NK-92 (cell line): ENCODE data around the gene MACROD2.
"Not testable (repeated sequence)": the region's sequence is repeated elsewhere in the genome, so short reads cannot be mapped to it uniquely, and the experiment has no call there.

Source experiments
- DNase-seq: peaks from one replicate; lab custom pipeline; 2025; ENCODE audit not compliant: unreplicated experiment; lab: John Stamatoyannopoulos, UW

Gene MACROD2

DNA sequence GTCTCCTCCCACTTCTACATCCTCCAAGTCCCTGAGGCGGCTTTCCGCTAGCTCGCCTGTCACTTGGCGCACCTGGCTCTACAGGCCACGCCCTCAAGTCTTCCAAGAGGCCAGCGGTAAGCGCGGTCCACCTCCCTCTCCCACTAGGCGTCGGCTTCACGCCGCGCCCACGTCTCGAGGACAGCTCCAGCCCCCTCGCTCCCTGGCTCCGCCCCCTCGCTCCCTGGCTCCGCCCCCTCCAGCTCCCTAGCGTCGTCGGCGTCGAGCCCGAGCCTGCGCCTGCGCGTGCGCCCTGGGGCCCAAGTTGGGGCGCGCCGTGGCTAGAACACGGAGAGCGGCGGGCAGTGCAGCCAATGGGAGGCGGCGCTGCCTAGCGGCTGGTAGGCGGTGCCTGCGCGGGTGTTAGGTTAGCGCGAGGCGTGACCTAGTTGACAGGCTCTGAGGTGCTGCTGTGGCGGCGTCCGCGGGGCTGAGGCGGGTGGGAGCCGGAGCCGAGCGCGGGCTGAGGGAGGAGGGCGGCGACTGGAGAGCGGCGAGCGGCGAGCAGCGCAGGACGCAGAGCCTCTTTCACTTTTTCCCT, at the start of gene MACROD2:
TSS of gene MACROD2 (plus strand) at position 431 of the 580 bp plus-strand sequence.
- no peak for DNase-seq

- DNase-seq: no peak
These were observed 47.6 kb upstream of the MACROD2 start for GRCh38 chr20:13947719-13948118.

DNA sequence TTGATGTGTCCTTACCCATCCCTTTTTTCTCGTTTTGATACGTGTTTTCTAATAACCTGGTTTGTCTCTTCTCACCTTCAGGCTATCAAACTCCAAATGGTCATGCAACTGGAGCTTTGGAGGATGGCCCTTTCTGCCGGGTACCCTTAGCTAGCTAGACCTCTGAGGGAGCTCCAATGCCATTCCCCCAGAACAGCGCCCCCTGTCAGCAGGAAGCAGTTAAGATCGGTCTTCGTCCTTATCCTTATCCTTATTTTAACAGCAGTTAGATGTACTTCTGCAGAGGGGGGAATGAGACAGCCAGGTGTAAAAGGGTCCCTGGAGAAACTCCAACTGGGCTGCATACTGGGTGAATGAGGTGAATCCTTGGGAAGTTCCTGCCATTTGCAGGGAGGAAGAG, 42.1 kb upstream of the MACROD2 start:
- DNase-seq: no peak

DNA sequence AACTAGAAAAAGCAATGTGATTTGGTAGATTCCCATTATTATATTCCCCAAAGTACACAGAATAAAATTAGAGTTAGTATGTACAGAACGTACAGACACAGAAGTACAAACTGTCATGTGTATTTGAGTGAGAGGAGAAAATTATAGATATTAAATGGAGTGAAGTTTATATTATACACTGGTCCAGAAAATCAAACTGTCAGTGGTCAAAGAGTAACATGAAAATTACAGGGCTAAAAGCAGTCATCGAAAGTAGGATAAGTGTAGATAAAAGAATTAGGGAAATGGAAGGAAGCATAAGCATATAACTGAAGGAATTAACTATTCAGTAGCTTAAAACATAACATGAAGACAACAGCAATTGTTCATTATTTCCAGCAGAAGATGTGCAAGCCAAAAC, 35.2 kb upstream of the MACROD2 start:
- no peak for DNase-seq

DNA sequence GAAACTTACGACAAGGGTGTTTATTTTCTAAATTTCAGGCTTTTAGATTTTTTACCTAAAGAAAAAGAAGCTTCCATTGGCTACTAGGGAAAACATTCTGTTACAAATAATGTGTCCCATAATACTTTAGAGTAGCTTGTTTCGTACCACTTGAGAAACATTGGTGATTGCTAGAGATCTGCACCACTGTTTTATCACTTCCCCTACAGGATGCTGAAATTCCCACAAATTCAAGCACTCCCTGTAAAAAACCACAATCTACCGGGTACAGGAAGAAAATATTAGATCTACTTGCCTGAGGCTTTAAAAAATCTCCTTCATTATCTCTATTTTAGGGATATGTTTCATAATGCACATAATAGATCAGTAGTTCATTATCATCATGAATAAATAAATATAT, 34.8 kb upstream of the MACROD2 start:
- DNase-seq: no peak

- DNase-seq: no peak
These were observed 11.1 kb upstream of the MACROD2 start for GRCh38 chr20:13984211-13984610.

DNA sequence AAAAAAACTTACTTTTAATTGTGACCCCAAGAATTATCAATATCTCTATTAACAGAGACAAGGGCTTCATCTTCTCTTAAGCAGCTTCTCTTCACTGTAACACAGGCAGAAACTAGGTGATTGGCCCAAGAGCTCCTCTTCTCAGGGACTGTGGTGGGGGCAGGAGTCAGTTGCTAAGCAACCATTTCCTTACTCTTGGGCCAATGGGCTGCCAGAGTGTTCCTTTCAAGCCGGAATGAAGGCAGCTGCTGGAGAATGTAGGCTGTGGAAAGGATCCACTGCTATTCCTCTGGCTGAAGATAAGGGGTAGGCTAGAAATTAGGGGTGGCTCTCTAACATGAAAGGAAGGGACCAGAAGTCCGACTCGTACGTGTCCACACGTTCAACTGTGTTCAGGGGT, 4.9 kb upstream of the MACROD2 start, which contains the start of gene SEL1L2:
TSS of gene SEL1L2 (minus strand) at position 150 of the 400 bp plus-strand sequence. CDS start at position 70, 80 bp downstream.
- DNase-seq: no peak

- DNase-seq: no peak
These were observed 4.0 kb upstream of the MACROD2 start for GRCh38 chr20:13991311-13991710.

DNA sequence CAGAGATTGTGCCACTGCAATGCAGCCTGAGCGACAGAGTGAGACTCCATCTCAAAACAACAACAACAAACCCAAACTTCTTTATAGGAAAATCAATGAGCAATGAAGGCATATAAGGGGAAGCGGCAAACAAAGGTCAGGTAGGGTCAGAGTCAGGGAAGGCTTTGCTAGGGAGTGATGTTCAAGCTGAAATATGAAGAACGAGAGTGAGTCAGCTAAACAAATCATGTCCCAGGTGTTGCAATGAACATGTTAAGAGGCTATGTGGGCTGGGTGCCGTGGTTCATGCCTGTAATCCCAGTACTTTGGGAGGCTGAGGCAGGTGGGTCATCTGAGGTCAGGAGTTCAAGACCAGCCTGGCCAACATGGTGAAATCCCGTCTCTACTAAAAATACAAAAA, 3.4 kb upstream of the MACROD2 start:
- DNase-seq: not testable (repeated sequence)

DNA sequence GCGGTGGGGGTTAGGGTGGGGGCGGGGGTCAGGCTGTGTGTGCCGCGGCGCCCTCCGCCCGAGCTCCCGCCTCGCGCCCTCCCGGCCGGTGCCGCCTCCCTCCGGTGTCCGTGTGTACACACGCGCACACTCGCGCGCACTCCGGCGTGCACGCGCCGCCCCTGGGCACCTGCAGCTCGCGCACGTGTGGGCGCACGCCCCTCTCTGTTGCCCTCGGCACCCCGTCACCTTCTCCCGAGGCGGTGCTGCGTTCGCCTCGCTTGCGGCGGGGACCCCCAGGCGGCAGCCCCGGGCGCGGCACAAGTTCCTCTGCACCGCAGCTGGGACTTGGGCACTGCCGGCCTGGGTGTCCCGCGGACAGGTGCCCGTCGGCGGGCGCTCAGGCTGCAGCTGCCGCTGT, 525 bp downstream of the MACROD2 start:
- DNase-seq: no peak

GRCh38 chr20:13996265-13996664, 949 bp downstream of the MACROD2 start:
- DNase-seq: no peak

GRCh38 chr20:14000917-14001316, 5.6 kb downstream of the MACROD2 start:
- DNase-seq: no peak

- DNase-seq: no peak
These were observed 10.7 kb downstream of the MACROD2 start for GRCh38 chr20:14005996-14006395.

- no peak for DNase-seq
These were observed 13.9 kb downstream of the MACROD2 start for GRCh38 chr20:14009208-14009607.

- no peak for DNase-seq
These were observed 17.4 kb downstream of the MACROD2 start for GRCh38 chr20:14012671-14013070.

- DNase-seq: no peak
These were observed 35.7 kb downstream of the MACROD2 start for GRCh38 chr20:14030991-14031390.

DNA sequence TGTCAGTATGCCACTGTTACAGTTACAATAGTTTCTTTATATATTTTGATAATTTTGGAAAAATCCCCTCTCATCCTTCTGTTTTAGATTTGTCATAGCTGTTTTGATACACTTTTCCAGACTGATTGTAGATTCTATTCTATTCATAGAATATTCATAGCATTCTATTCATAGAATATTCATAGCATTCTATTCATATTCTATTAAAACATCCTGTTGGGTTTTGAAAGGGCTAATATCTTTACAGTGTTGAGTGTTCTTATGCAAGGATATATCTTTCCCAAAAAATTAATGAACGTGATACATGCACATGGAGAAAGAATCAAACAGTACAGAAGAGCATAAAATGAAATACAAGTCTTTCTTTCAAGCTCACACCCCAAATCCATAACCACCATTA, 38.0 kb downstream of the MACROD2 start:
- no peak for DNase-seq

- no peak for DNase-seq
These were observed 41.3 kb downstream of the MACROD2 start for GRCh38 chr20:14036567-14036966.

- not testable (repeated sequence) for DNase-seq
These were observed 49.5 kb downstream of the MACROD2 start for GRCh38 chr20:14044712-14045276.

GRCh38 chr20:14046534-14046933, 51.2 kb downstream of the MACROD2 start:
- no peak for DNase-seq

- no peak for DNase-seq
These were observed 53.8 kb downstream of the MACROD2 start for GRCh38 chr20:14049111-14049510.

GRCh38 chr20:14051454-14051853, 56.1 kb downstream of the MACROD2 start:
- DNase-seq: no peak

DNA sequence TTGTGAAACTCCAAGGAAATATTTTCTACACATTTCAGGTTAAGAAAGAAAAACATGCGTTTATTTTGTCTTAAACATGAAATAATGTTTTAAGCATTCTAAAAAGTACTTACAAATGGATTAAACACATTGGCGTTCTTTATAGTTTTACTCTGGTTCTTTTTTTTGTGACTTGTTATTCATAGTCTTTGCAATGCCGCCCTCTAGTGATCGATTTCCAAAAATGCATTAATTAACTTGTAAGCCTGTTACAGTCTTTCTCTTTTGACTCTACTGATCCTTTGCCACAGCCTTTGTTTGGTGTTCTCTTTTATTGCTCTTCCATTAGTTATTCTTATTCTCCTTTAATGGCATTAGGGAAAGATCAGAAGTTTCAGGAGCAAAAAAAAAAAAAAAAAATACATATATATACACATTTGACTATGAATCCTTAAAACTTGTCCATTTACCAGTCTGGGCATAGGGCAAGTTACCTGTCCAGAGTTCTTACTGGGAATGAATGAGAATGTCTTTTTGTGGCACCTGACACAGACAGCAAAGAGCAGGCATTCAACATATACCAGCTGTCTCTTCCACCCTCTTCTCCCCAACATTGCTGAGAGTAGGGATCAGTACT, 59.9 kb downstream of the MACROD2 start:
- no peak for DNase-seq
